GM23248 (cell line): ENCODE data around the gene DYSF.

ENCODE experiments used
- EZH2 ChIP-seq: fragments of 200-600 bp; sonication (generic); IDR thresholded peaks from 2 replicates; pipeline ENCODE4 v1.6.1; 2018; ENCODE audit warnings: antibody characterized with exemption, mild to moderate bottlenecking; ENCODE audit not compliant: insufficient read depth, poor library complexity, severe bottlenecking
- EZH2phosphoT487 ChIP-seq: fragments of 200-600 bp; sonication (generic); IDR thresholded peaks from 2 replicates; pipeline ENCODE4 v1.6.1; 2018; ENCODE audit warnings: antibody characterized with exemption, moderate library complexity, mild to moderate bottlenecking, low read depth; ENCODE audit not compliant: insufficient read depth

DNA sequence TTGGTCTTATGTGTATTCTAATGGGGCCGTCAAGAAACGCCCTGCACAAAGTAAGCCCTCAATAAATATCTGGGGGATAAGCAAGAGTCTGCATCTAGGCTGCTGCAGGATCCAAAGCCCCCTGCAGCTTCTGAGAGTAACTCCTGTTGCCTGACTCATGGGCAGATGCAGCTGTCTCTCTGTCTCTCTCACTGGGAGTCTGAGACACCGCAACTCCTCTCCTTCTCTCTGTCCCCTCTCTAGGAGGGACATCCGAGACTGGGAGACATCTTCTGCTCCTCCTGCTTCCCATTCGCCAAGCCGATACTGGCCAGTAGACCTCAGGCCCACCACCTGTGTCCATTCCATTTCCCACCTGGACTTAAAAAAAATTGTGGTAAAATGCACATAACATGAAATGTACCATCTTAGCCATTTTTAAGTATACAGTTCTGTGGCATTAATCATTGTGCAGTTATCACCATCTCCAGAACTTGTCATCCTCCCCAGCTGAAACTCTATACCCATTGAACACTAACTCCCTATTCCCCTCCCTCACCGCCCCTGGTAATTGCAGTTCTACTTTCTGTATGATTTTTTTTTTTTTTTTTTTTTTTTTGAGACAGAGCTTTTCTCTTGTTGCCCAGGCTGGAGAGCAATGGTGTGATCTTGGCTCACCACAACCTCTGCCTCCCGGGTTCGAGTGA, 20.1 kb downstream of the DYSF start:
- TF ChIP-seq EZH2 (no peak), EZH2phosphoT487 (no peak)
